Measurements from ENCODE around the gene KNG1. TPM values are rescaled to one million over a fixed set of nuclear protein-coding genes. Genes with fewer than 3 reads are reported as not detected.

The KNG1 gene
- total RNA-seq, 1 donor from 2014 or later, result not detected

- Histone ChIP-seq H3K27ac (ENCODE audit: low read depth, low read length) (no peak overlapping the region), H3K4me3 (ENCODE audit: insufficient read depth, low read depth, low read length) (no peak overlapping the region), H3K9ac (ENCODE audit: low read length) (no peak overlapping the region), H3K4me1 (ENCODE audit: insufficient read depth, low read length) (peaks cover 4% of the 10 kb centered on the region), H3K27me3 (ENCODE audit: insufficient read depth, low read length) (no peaks in the 10 kb centered on the region), H3K4me2 (ENCODE audit: low read length) (no peak overlapping the region), H2AFZ (ENCODE audit: low read depth, low read length) (no peak overlapping the region), H3K36me3 (ENCODE audit: insufficient read depth, low read length) (no peaks in the 10 kb centered on the region), H3K79me2 (ENCODE audit: insufficient read depth, low read length) (no peaks in the 10 kb centered on the region), H3K9me3 (ENCODE audit: insufficient read depth, low read depth, low read length) (no peaks in the 10 kb centered on the region), H4K20me1 (ENCODE audit: insufficient read depth, low read length) (no peaks in the 10 kb centered on the region)
- TF ChIP-seq CTCF (IDR thresholded peaks at IDR 0.05; ENCODE audit: insufficient read depth, low read depth, low read length), result no peak
- no peak for TF ChIP-seq EZH2 (IDR thresholded peaks at IDR 0.05; ENCODE audit: insufficient read depth, low read length)
- Mint-ChIP-seq H3K4me3 (ENCODE audit: unreplicated experiment) (no peak overlapping the region), H3K27me3 (ENCODE audit: low read depth, unreplicated experiment) (peaks cover 2% of the 10 kb centered on the region), H3K4me1 (ENCODE audit: low read depth, unreplicated experiment) (peaks cover 2% of the 10 kb centered on the region), H3K9me3 (ENCODE audit: unreplicated experiment) (no peaks in the 10 kb centered on the region), H3K27ac (ENCODE audit: unreplicated experiment) (no peak overlapping the region), H3K36me3 (ENCODE audit: low read depth, unreplicated experiment) (no peaks in the 10 kb centered on the region)
- DNase-seq (ENCODE audit: low read depth), result no peak
- FAIRE-seq, result no peak
Measured at GRCh38 chr3:186757214-186757613, 40.1 kb downstream of the KNG1 start.

GRCh38 chr3:186757686-186758220 lies 40.6 kb downstream of the KNG1 start:
- Mint-ChIP-seq H3K4me1 (ENCODE audit: low read depth, unreplicated experiment) (peaks cover 2% of the 10 kb centered on the region), H3K4me3 (ENCODE audit: unreplicated experiment) (no peak overlapping the region), H3K27ac (ENCODE audit: unreplicated experiment) (no peak overlapping the region), H3K27me3 (ENCODE audit: low read depth, unreplicated experiment) (peaks cover 2% of the 10 kb centered on the region), H3K9me3 (ENCODE audit: unreplicated experiment) (no peaks in the 10 kb centered on the region), H3K36me3 (ENCODE audit: low read depth, unreplicated experiment) (no peaks in the 10 kb centered on the region)
- Histone ChIP-seq H2AFZ (ENCODE audit: low read depth, low read length) (no peak overlapping the region), H3K27me3 (ENCODE audit: insufficient read depth, low read length) (no peaks in the 10 kb centered on the region), H4K20me1 (ENCODE audit: insufficient read depth, low read length) (no peaks in the 10 kb centered on the region), H3K27ac (ENCODE audit: low read depth, low read length) (no peak overlapping the region), H3K79me2 (ENCODE audit: insufficient read depth, low read length) (no peaks in the 10 kb centered on the region), H3K4me3 (ENCODE audit: insufficient read depth, low read depth, low read length) (no peak overlapping the region), H3K4me2 (ENCODE audit: low read length) (no peak overlapping the region), H3K9me3 (ENCODE audit: insufficient read depth, low read depth, low read length) (no peaks in the 10 kb centered on the region), H3K9ac (ENCODE audit: low read length) (no peak overlapping the region), H3K36me3 (ENCODE audit: insufficient read depth, low read length) (no peaks in the 10 kb centered on the region), H3K4me1 (ENCODE audit: insufficient read depth, low read length) (peaks cover 4% of the 10 kb centered on the region)
- no peak for FAIRE-seq
- DNase-seq (ENCODE audit: low read depth), result no peak
- TF ChIP-seq CTCF (IDR thresholded peaks at IDR 0.05; ENCODE audit: insufficient read depth, low read depth, low read length) (no peak), EZH2 (IDR thresholded peaks at IDR 0.05; ENCODE audit: insufficient read depth, low read length) (no peak)

- no peaks in the 10 kb centered on the region for H3K27me3 ChIP-seq (ENCODE audit: insufficient read depth, low read length)
- H4K20me1 ChIP-seq (ENCODE audit: insufficient read depth, low read length), result no peaks in the 10 kb centered on the region
- H3K27ac Mint-ChIP-seq (ENCODE audit: unreplicated experiment), result no peak overlapping the region
- H3K36me3 ChIP-seq (ENCODE audit: insufficient read depth, low read length), result no peaks in the 10 kb centered on the region
- FAIRE-seq (no peak), DNase-seq (ENCODE audit: low read depth) (peak; percentile 17)
- no peak for TF ChIP-seq CTCF (IDR thresholded peaks at IDR 0.05; ENCODE audit: insufficient read depth, low read depth, low read length)
- no peak for TF ChIP-seq EZH2 (IDR thresholded peaks at IDR 0.05; ENCODE audit: insufficient read depth, low read length)
- H3K27me3 Mint-ChIP-seq (ENCODE audit: low read depth, unreplicated experiment), result peaks cover 2% of the 10 kb centered on the region
- no peak overlapping the region for H3K4me3 ChIP-seq (ENCODE audit: insufficient read depth, low read depth, low read length)
- H3K4me2 ChIP-seq (ENCODE audit: low read length), result no peak overlapping the region
- no peak overlapping the region for H3K27ac ChIP-seq (ENCODE audit: low read depth, low read length)
- no peaks in the 10 kb centered on the region for H3K9me3 Mint-ChIP-seq (ENCODE audit: unreplicated experiment)
- no peak overlapping the region for H3K4me3 Mint-ChIP-seq (ENCODE audit: unreplicated experiment)
- H2AFZ ChIP-seq (ENCODE audit: low read depth, low read length), result no peak overlapping the region
- no peaks in the 10 kb centered on the region for H3K4me1 ChIP-seq (ENCODE audit: insufficient read depth, low read length)
- H3K4me1 Mint-ChIP-seq (ENCODE audit: low read depth, unreplicated experiment), result no peaks in the 10 kb centered on the region
- H3K36me3 Mint-ChIP-seq (ENCODE audit: low read depth, unreplicated experiment), result no peaks in the 10 kb centered on the region
- H3K79me2 ChIP-seq (ENCODE audit: insufficient read depth, low read length), result no peaks in the 10 kb centered on the region
- no peak overlapping the region for H3K9ac ChIP-seq (ENCODE audit: low read length)
- H3K9me3 ChIP-seq (ENCODE audit: insufficient read depth, low read depth, low read length), result no peaks in the 10 kb centered on the region
Measured at GRCh38 chr3:186759231-186759930, 42.2 kb downstream of the KNG1 start.

Measured in astrocyte (in vitro differentiated cells and primary cell).